Neuronal stem cell (in vitro differentiated cells): ENCODE results near the gene RELL1.

ENCODE experiments used
- DNase-seq: peaks from one replicate; pipeline ENCODE4 v3.0.0-alpha.2; 2013; ENCODE audit warnings: low spot score
- H2AFZ ChIP-seq: one replicate; pipeline ENCODE4 v1.6.1; 2013; ENCODE audit warnings: mild to moderate bottlenecking, low read length, inconsistent platforms
- H2AK5ac ChIP-seq: 2 replicates; pipeline ENCODE4 v1.6.1; 2013; ENCODE audit warnings: low read depth, mild to moderate bottlenecking, inconsistent platforms, low read length, moderate library complexity, mixed read lengths
- H2BK120ac ChIP-seq: 2 replicates; pipeline ENCODE4 v1.6.1; 2013; ENCODE audit warnings: low read depth, mild to moderate bottlenecking, inconsistent platforms, low read length, moderate library complexity, mixed read lengths
- H2BK12ac ChIP-seq: one replicate; pipeline ENCODE4 v1.6.1; 2013; ENCODE audit warnings: low read length, inconsistent platforms
- H2BK15ac ChIP-seq: 2 replicates; pipeline ENCODE4 v1.6.1; 2013; ENCODE audit warnings: mild to moderate bottlenecking, low read length, inconsistent platforms, mixed read lengths
- H2BK5ac ChIP-seq: one replicate; pipeline ENCODE4 v1.6.1; 2013; ENCODE audit warnings: inconsistent platforms, mild to moderate bottlenecking, low read length, moderate library complexity
- H3K14ac ChIP-seq: one replicate; pipeline ENCODE4 v1.6.1; 2013; ENCODE audit warnings: low read length, inconsistent platforms
- H3K18ac ChIP-seq: 2 replicates; pipeline ENCODE4 v1.6.1; 2013; ENCODE audit warnings: low read length, inconsistent platforms
- H3K23ac ChIP-seq: 2 replicates; pipeline ENCODE4 v1.6.1; 2013; ENCODE audit warnings: low read depth, mild to moderate bottlenecking, mixed read lengths, low read length, inconsistent platforms; ENCODE audit not compliant: poor library complexity
- H3K27ac ChIP-seq: replicated peaks from 3 replicates; pipeline ENCODE4 v1.5.1; 2013; ENCODE audit warnings: low read length, inconsistent platforms
- H3K27me3 ChIP-seq, 3 experiments: 2 replicates each; pipeline ENCODE4 v1.6.1; 2013; ENCODE audit warnings: low read length in 3 of 3, mild to moderate bottlenecking in 2 of 3, inconsistent platforms in 1 of 3, low read depth in 1 of 3, mixed read lengths in 1 of 3, moderate library complexity in 1 of 3; ENCODE audit not compliant: control insufficient read depth in 3 of 3, insufficient read depth in 3 of 3
- H3K36me3 ChIP-seq, 2 donors: replicated peaks in 1 of 2; 2 replicates each; pipeline ENCODE4 v1.6.1; 2013; ENCODE audit warnings: low read length in 2 of 2; ENCODE audit not compliant: control insufficient read depth in 2 of 2, insufficient read depth in 2 of 2
- H3K4ac ChIP-seq: 2 replicates; pipeline ENCODE4 v1.6.1; 2013; ENCODE audit warnings: inconsistent platforms, mild to moderate bottlenecking, low read length, moderate library complexity
- H3K4me1 ChIP-seq, 2 donors: 1 replicate in 1 of 2; 2 replicates in 1 of 2; pipeline ENCODE4 v1.6.1; 2013; ENCODE audit warnings: low read length in 2 of 2, low read depth in 1 of 2; ENCODE audit not compliant: control insufficient read depth in 2 of 2, insufficient read depth in 1 of 2
- H3K4me2 ChIP-seq: one replicate; pipeline ENCODE4 v1.6.1; 2013; ENCODE audit warnings: mild to moderate bottlenecking, low read length, inconsistent platforms; ENCODE audit not compliant: insufficient read depth, poor library complexity, severe bottlenecking
- H3K4me3 ChIP-seq, 2 donors: 2 replicates each; pipeline ENCODE4 v1.5.1; 2013; ENCODE audit warnings: low read length in 2 of 2, mild to moderate bottlenecking in 2 of 2, inconsistent platforms in 1 of 2, moderate library complexity in 1 of 2
- H3K79me1 ChIP-seq: one replicate; pipeline ENCODE4 v1.6.1; 2013; ENCODE audit warnings: low read depth, mild to moderate bottlenecking, inconsistent platforms, low read length, moderate library complexity
- H3K9ac ChIP-seq: one replicate; pipeline ENCODE4 v1.6.1; 2013; ENCODE audit warnings: mild to moderate bottlenecking, low read depth, low read length, inconsistent platforms; ENCODE audit not compliant: poor library complexity
- H3K9me3 ChIP-seq, 2 donors: replicated peaks in 1 of 2; 2 replicates each; pipeline versions ENCODE3 to v1.6.1; 2013; ENCODE audit warnings: low read length in 2 of 2, mild to moderate bottlenecking in 2 of 2, inconsistent platforms in 1 of 2, low read depth in 1 of 2, mixed read lengths in 1 of 2, moderate library complexity in 1 of 2; ENCODE audit not compliant: control insufficient read depth in 2 of 2, insufficient read depth in 1 of 2
- H4K8ac ChIP-seq: one replicate; pipeline ENCODE4 v1.6.1; 2013; ENCODE audit warnings: low read depth, mild to moderate bottlenecking, inconsistent platforms, low read length, moderate library complexity
- H4K91ac ChIP-seq: one replicate; pipeline ENCODE4 v1.6.1; 2013; ENCODE audit warnings: low read length, low read depth, mild to moderate bottlenecking, inconsistent platforms; ENCODE audit not compliant: poor library complexity
- WGBS, 2 donors: extraction: QIAGEN DNeasy Blood & Tissue Kit; methylation state at CpG; one replicate each; pipeline ENCODE4 v1.1.7; 2013; ENCODE audit warnings: missing lambda C conversion rate in 2 of 2, mixed read lengths in 1 of 2; ENCODE audit not compliant: insufficient read length in 2 of 2, insufficient replicate concordance in 1 of 2; ENCODE audit errors: extremely low coverage in 2 of 2; 5-methylcytosine and 5-hydroxymethylcytosine counted together

RELL1 gene

GRCh38 chr4:37678624-37679023, 7.6 kb downstream of the RELL1 start:
- Histone ChIP-seq H4K91ac (no peak overlapping the region), H3K4me3 (no peak overlapping the region), H2AFZ (no peak overlapping the region), H2BK5ac (no peak overlapping the region), H3K36me3 (no peaks in the 10 kb centered on the region), H3K9me3 (peaks cover 0 to 2% of the 10 kb centered on the region in 2 donors), H3K27me3 (no peaks in the 10 kb centered on the region), H3K4me1 (peaks cover 0 to 3% of the 10 kb centered on the region in 2 donors), H3K27ac (no peak overlapping the region), H3K18ac (no peak overlapping the region), H2BK12ac (no peak overlapping the region), H3K4me2 (no peak overlapping the region), H3K14ac (no peak overlapping the region), H3K23ac (no peak overlapping the region), H2BK15ac (no peak overlapping the region), H3K4ac (no peak overlapping the region), H3K79me1 (no peaks in the 10 kb centered on the region), H2BK120ac (no peak overlapping the region), H2AK5ac (no peak overlapping the region), H4K8ac (no peak overlapping the region), H3K9ac (no peak overlapping the region)
- no peak for DNase-seq
- no CpG with 5 or more reads among the region's 3 CpGs for WGBS, 2 donors

GRCh38 chr4:37675587-37676290, 10.4 kb downstream of the RELL1 start:
- H4K8ac ChIP-seq, result no peak overlapping the region
- no peak overlapping the region for H2AFZ ChIP-seq
- H3K4me3 ChIP-seq, result no peak overlapping the region
- H3K18ac ChIP-seq, result no peak overlapping the region
- no peak overlapping the region for H4K91ac ChIP-seq
- no CpG with 5 or more reads among the region's 1 CpG for WGBS, 2 donors
- no peak overlapping the region for H3K14ac ChIP-seq
- no peak overlapping the region for H3K27ac ChIP-seq
- peaks cover 0 to 3% of the 10 kb centered on the region in 2 donors for H3K4me1 ChIP-seq
- H2BK15ac ChIP-seq, result no peak overlapping the region
- no peak overlapping the region for H3K9ac ChIP-seq
- no peak overlapping the region for H3K4me2 ChIP-seq
- no peaks in the 10 kb centered on the region for H3K79me1 ChIP-seq
- H3K4ac ChIP-seq, result no peak overlapping the region
- no peak for DNase-seq
- no peak overlapping the region for H2BK12ac ChIP-seq
- H3K9me3 ChIP-seq, result peaks cover 0 to 6% of the 10 kb centered on the region in 2 donors
- H3K27me3 ChIP-seq, result no peaks in the 10 kb centered on the region
- H2BK5ac ChIP-seq, result no peak overlapping the region
- no peak overlapping the region for H2AK5ac ChIP-seq
- H3K23ac ChIP-seq, result no peak overlapping the region
- H2BK120ac ChIP-seq, result no peak overlapping the region
- H3K36me3 ChIP-seq, result no peaks in the 10 kb centered on the region

- H2AK5ac ChIP-seq, result no peak overlapping the region
- no peak overlapping the region for H2BK12ac ChIP-seq
- H3K9me3 ChIP-seq, result peaks cover 0 to 6% of the 10 kb centered on the region in 2 donors
- no peaks in the 10 kb centered on the region for H3K36me3 ChIP-seq
- no peaks in the 10 kb centered on the region for H3K79me1 ChIP-seq
- WGBS, 2 donors, result no CpG with 5 or more reads among the region's 5 CpGs
- no peak overlapping the region for H3K18ac ChIP-seq
- H3K4me2 ChIP-seq, result no peak overlapping the region
- no peak overlapping the region for H4K8ac ChIP-seq
- no peak overlapping the region for H3K23ac ChIP-seq
- H4K91ac ChIP-seq, result no peak overlapping the region
- H3K4me3 ChIP-seq, result no peak overlapping the region
- no peak overlapping the region for H3K27ac ChIP-seq
- H3K14ac ChIP-seq, result no peak overlapping the region
- H3K9ac ChIP-seq, result no peak overlapping the region
- H2BK15ac ChIP-seq, result no peak overlapping the region
- H3K27me3 ChIP-seq, result no peaks in the 10 kb centered on the region
- DNase-seq, result no peak
- no peak overlapping the region for H3K4ac ChIP-seq
- no peak overlapping the region for H2AFZ ChIP-seq
- no peak overlapping the region for H2BK120ac ChIP-seq
- H2BK5ac ChIP-seq, result no peak overlapping the region
- H3K4me1 ChIP-seq, result peaks cover 3% of the 10 kb centered on the region in 2 donors
Observed at GRCh38 chr4:37674439-37674838, 11.7 kb downstream of the RELL1 start.

- Histone ChIP-seq H3K4me1 (peaks cover 3% of the 10 kb centered on the region in 2 donors), H2AFZ (no peak overlapping the region), H3K27ac (no peak overlapping the region), H3K9ac (no peak overlapping the region), H3K4me2 (no peak overlapping the region), H2BK120ac (no peak overlapping the region), H3K36me3 (no peaks in the 10 kb centered on the region), H2BK5ac (no peak overlapping the region), H2BK15ac (no peak overlapping the region), H3K4ac (no peak overlapping the region), H4K91ac (no peak overlapping the region), H2BK12ac (no peak overlapping the region), H3K27me3 (no peaks in the 10 kb centered on the region), H3K14ac (no peak overlapping the region), H3K79me1 (no peaks in the 10 kb centered on the region), H3K9me3 (peaks cover 0 to 6% of the 10 kb centered on the region in 2 donors), H3K23ac (no peak overlapping the region), H3K18ac (no peak overlapping the region), H4K8ac (no peak overlapping the region), H3K4me3 (no peak overlapping the region), H2AK5ac (no peak overlapping the region)
- WGBS, 2 donors, result no CpG with 5 or more reads among the region's 4 CpGs
- no peak for DNase-seq
Observed at GRCh38 chr4:37673538-37674192, 12.5 kb downstream of the RELL1 start.
